Activated CD4-positive, alpha-beta T cell treated with anti-CD3 and anti-CD28 coated beads, Interleukin-2, amount 10 ng/mL, durations not matched to agents 7 days and 5 days (primary cell): ENCODE results near the gene TMEM19. TPM values are rescaled to one million over a fixed set of nuclear protein-coding genes. Genes with fewer than 3 reads are reported as not detected.
A peak's percentile ranks its signal among the peaks of the same experiment; 100 is the strongest.

Source experiments
- CTCF ChIA-PET: fragments of 350-600 bp; sonication (Branson Sonifier 250); formaldehyde crosslinking; loops from one replicate; lab custom pipeline; 2021; ENCODE audit warnings: antibody characterized with exemption; lab: Charles Lee
- POLR2A ChIA-PET: fragments of 350-600 bp; sonication (Branson Sonifier 250); formaldehyde crosslinking; loops from one replicate; lab custom pipeline; 2021; ENCODE audit warnings: antibody characterized with exemption; lab: Charles Lee
- DNase-seq: peaks from one replicate; pipeline ENCODE4 v3.0.0-alpha.2; 2020
- H3K27ac Mint-ChIP-seq: one replicate; pipeline ENCODE4 v1.8.0; 2021; ENCODE audit warnings: mild to moderate bottlenecking, moderate library complexity, mixed read lengths
- H3K27me3 Mint-ChIP-seq: one replicate; pipeline ENCODE4 v1.8.0; 2021; ENCODE audit warnings: mixed read lengths
- H3K36me3 Mint-ChIP-seq: one replicate; pipeline ENCODE4 v1.8.0; 2021; ENCODE audit warnings: low read depth, mixed read lengths
- H3K4me1 Mint-ChIP-seq: one replicate; pipeline ENCODE4 v1.8.0; 2021; ENCODE audit warnings: mixed read lengths
- H3K4me3 Mint-ChIP-seq: one replicate; pipeline ENCODE4 v1.8.0; 2021; ENCODE audit warnings: mild to moderate bottlenecking, moderate library complexity, mixed read lengths
- H3K9me3 Mint-ChIP-seq: one replicate; pipeline ENCODE4 v1.8.0; 2021; ENCODE audit warnings: mixed read lengths
- total RNA-seq, 2 experiments: library from RNA; stranded (reverse); gene quantifications; one replicate each; pipeline ENCODE4 v1.2.3, GENCODE V29; 2021

The TMEM19 gene
- total RNA-seq, 2 experiments from 2014 or later, result 22.4 to 22.7 TPM

GRCh38 chr12:71654200-71654599, 31.7 kb upstream of the TMEM19 start:
- ChIA-PET POLR2A (no interaction called here), CTCF (interaction anchor here (0.7 kb wide), 1 partner anchor 18 kb away, joined by 3 read pairs; no protein-coding TSS in a partner anchor)
- peaks cover 35% of the 10 kb centered on the region for H3K4me1 Mint-ChIP-seq
- H3K27ac Mint-ChIP-seq, result no peak overlapping the region
- peaks cover 34% of the 10 kb centered on the region for H3K36me3 Mint-ChIP-seq
- H3K9me3 Mint-ChIP-seq, result peaks cover 2% of the 10 kb centered on the region
- no peaks in the 10 kb centered on the region for H3K27me3 Mint-ChIP-seq
- H3K4me3 Mint-ChIP-seq, result no peak overlapping the region
- no peak for DNase-seq

- ChIA-PET CTCF (interaction anchor here (0.6 kb wide), 1 partner anchor 117 kb away, joined by 6 read pairs; no protein-coding TSS in a partner anchor), POLR2A (no interaction called here)
- H3K36me3 Mint-ChIP-seq, result peaks cover 34% of the 10 kb centered on the region
- peaks cover 43% of the 10 kb centered on the region for H3K4me1 Mint-ChIP-seq
- H3K4me3 Mint-ChIP-seq, result peak overlapping the region; percentile 25
- H3K27ac Mint-ChIP-seq, result peak overlapping the region; percentile 27
- H3K27me3 Mint-ChIP-seq, result no peaks in the 10 kb centered on the region
- H3K9me3 Mint-ChIP-seq, result peaks cover 2% of the 10 kb centered on the region
- DNase-seq, result no peak
Observed at GRCh38 chr12:71655495-71655894, 30.4 kb upstream of the TMEM19 start.

GRCh38 chr12:71655907-71656306, 30.0 kb upstream of the TMEM19 start:
- ChIA-PET POLR2A (no interaction called here), CTCF (no interaction called here)
- peaks cover 2% of the 10 kb centered on the region for H3K9me3 Mint-ChIP-seq
- peaks cover 43% of the 10 kb centered on the region for H3K4me1 Mint-ChIP-seq
- H3K27ac Mint-ChIP-seq, result peak overlapping the region; percentile 26
- DNase-seq, result no peak
- H3K36me3 Mint-ChIP-seq, result peaks cover 34% of the 10 kb centered on the region
- H3K27me3 Mint-ChIP-seq, result no peaks in the 10 kb centered on the region
- H3K4me3 Mint-ChIP-seq, result peak overlapping the region; percentile 25

GRCh38 chr12:71656740-71657139, 29.1 kb upstream of the TMEM19 start:
- Mint-ChIP-seq H3K27me3 (no peaks in the 10 kb centered on the region), H3K9me3 (peaks cover 2% of the 10 kb centered on the region), H3K36me3 (peaks cover 36% of the 10 kb centered on the region), H3K4me3 (no peak overlapping the region), H3K4me1 (peaks cover 46% of the 10 kb centered on the region), H3K27ac (no peak overlapping the region)
- DNase-seq, result no peak
- ChIA-PET CTCF (no interaction called here), POLR2A (no interaction called here)

GRCh38 chr12:71661977-71662530, 23.8 kb upstream of the TMEM19 start:
- CTCF ChIA-PET, result interaction anchor here (0.6 to 3.3 kb wide), 2 partner anchors 25 to 1232 kb away, joined by 6 to 16 read pairs; no protein-coding TSS in a partner anchor
- POLR2A ChIA-PET, result no interaction called here
- Mint-ChIP-seq H3K9me3 (no peaks in the 10 kb centered on the region), H3K36me3 (peaks cover 45% of the 10 kb centered on the region), H3K4me1 (peaks cover 46% of the 10 kb centered on the region), H3K27ac (peak overlapping the region; percentile 100), H3K27me3 (no peaks in the 10 kb centered on the region), H3K4me3 (peak overlapping the region; percentile 98)
- no peak for DNase-seq

GRCh38 chr12:71662849-71663560, 22.9 kb upstream of the TMEM19 start:
- H3K9me3 Mint-ChIP-seq, result no peaks in the 10 kb centered on the region
- peak overlapping the region; percentile 100 for H3K27ac Mint-ChIP-seq
- ChIA-PET CTCF (interaction anchor here (0.9 to 3.3 kb wide), 4 partner anchors 10 to 26 kb away, joined by 3 to 16 read pairs (median 8); partner anchors contain the start of gene TMEM19), POLR2A (interaction anchor here (0.7 to 2.1 kb wide), 5 partner anchors 16 to 94 kb away, joined by 3 to 8 read pairs (median 5); partner anchors contain the start of gene TMEM19)
- H3K27me3 Mint-ChIP-seq, result no peaks in the 10 kb centered on the region
- peaks cover 47% of the 10 kb centered on the region for H3K4me1 Mint-ChIP-seq
- DNase-seq, result peak; percentile 68
- H3K4me3 Mint-ChIP-seq, result peak overlapping the region; percentile 98
- H3K36me3 Mint-ChIP-seq, result peaks cover 44% of the 10 kb centered on the region

GRCh38 chr12:71663561-71664410, 22.1 kb upstream of the TMEM19 start, which contains the start of the genes THAP2 and ZFC3H1:
THAP2 (plus strand) TSS chr12:71664301; CDS start chr12:71664510, 209 bp downstream.
ZFC3H1 (minus strand) TSS chr12:71663848; CDS start chr12:71663610, 238 bp downstream.
- peaks cover 39% of the 10 kb centered on the region for H3K36me3 Mint-ChIP-seq
- ChIA-PET CTCF (interaction anchor here (0.6 to 3.3 kb wide), 9 partner anchors 9 to 57 kb away, joined by 3 to 16 read pairs (median 4); partner anchors contain the start of gene TMEM19), POLR2A (interaction anchor here (0.7 to 2.1 kb wide), 7 partner anchors 17 to 93 kb away, joined by 3 to 8 read pairs (median 4); partner anchors contain the start of gene TMEM19)
- no peaks in the 10 kb centered on the region for H3K9me3 Mint-ChIP-seq
- H3K27me3 Mint-ChIP-seq, result no peaks in the 10 kb centered on the region
- H3K27ac Mint-ChIP-seq, result peak within 1 kb of the TSS; percentile 100
- H3K4me3 Mint-ChIP-seq, result peak within 1 kb of the TSS; percentile 98
- H3K4me1 Mint-ChIP-seq, result peaks cover 43% of the 10 kb centered on the region
- DNase-seq, result peak; percentile 96

- H3K4me1 Mint-ChIP-seq, result peaks cover 35% of the 10 kb centered on the region
- peaks cover 31% of the 10 kb centered on the region for H3K36me3 Mint-ChIP-seq
- H3K27ac Mint-ChIP-seq, result peak overlapping the region; percentile 100
- no peaks in the 10 kb centered on the region for H3K27me3 Mint-ChIP-seq
- ChIA-PET POLR2A (interaction anchor here (1.1 to 2.1 kb wide), 2 partner anchors 22 to 28 kb away, joined by 3 to 8 read pairs; partner anchors contain the start of gene TMEM19), CTCF (interaction anchor here (0.9 to 3.3 kb wide), 6 partner anchors 13 to 58 kb away, joined by 3 to 16 read pairs (median 4); partner anchors contain the start of gene TMEM19)
- no peak for DNase-seq
- H3K9me3 Mint-ChIP-seq, result no peaks in the 10 kb centered on the region
- peak overlapping the region; percentile 98 for H3K4me3 Mint-ChIP-seq
Observed at GRCh38 chr12:71664411-71665089, 21.3 kb upstream of the TMEM19 start.

GRCh38 chr12:71665090-71665463, 20.8 kb upstream of the TMEM19 start:
- peaks cover 28% of the 10 kb centered on the region for H3K36me3 Mint-ChIP-seq
- CTCF ChIA-PET, result interaction anchor here (3.3 kb wide), 1 partner anchor 28 kb away, joined by 16 read pairs; no protein-coding TSS in a partner anchor
- POLR2A ChIA-PET, result no interaction called here

GRCh38 chr12:71666259-71666658, 19.6 kb upstream of the TMEM19 start:
- no peaks in the 10 kb centered on the region for H3K9me3 Mint-ChIP-seq
- peaks cover 28% of the 10 kb centered on the region for H3K4me1 Mint-ChIP-seq
- peaks cover 25% of the 10 kb centered on the region for H3K36me3 Mint-ChIP-seq
- H3K27me3 Mint-ChIP-seq, result no peaks in the 10 kb centered on the region
- no peak for DNase-seq
- no peak overlapping the region for H3K4me3 Mint-ChIP-seq
- no peak overlapping the region for H3K27ac Mint-ChIP-seq
- POLR2A ChIA-PET, result interaction anchor here (0.7 kb wide), 1 partner anchor 18 kb away, joined by 4 read pairs; no protein-coding TSS in a partner anchor
- CTCF ChIA-PET, result no interaction called here

More at GRCh38 chr12:71665090-71665463, 20.8 kb upstream of the TMEM19 start:
- no peak for DNase-seq
- Mint-ChIP-seq H3K9me3 (no peaks in the 10 kb centered on the region), H3K27me3 (no peaks in the 10 kb centered on the region), H3K27ac (peak overlapping the region; percentile 100), H3K4me1 (peaks cover 32% of the 10 kb centered on the region), H3K4me3 (peak overlapping the region; percentile 98)

- Mint-ChIP-seq H3K27me3 (no peaks in the 10 kb centered on the region), H3K27ac (no peak overlapping the region), H3K4me3 (no peak overlapping the region), H3K4me1 (peaks cover 9% of the 10 kb centered on the region), H3K36me3 (peaks cover 14% of the 10 kb centered on the region), H3K9me3 (no peaks in the 10 kb centered on the region)
- ChIA-PET CTCF (no interaction called here), POLR2A (no interaction called here)
- DNase-seq, result no peak
Observed at GRCh38 chr12:71671311-71671710, 14.6 kb upstream of the TMEM19 start.
